C4-2B (cell line): ENCODE data around the gene PDCD1.

Experiments used
- H3K27ac ChIP-seq: fragments of 450-650 bp; 2 replicates; pipeline ENCODE4 v1.5.1; 2017
- ZFX ChIP-seq: fragments of 450-650 bp; IDR thresholded peaks from 2 replicates; pipeline ENCODE4 v1.6.1; 2017
- TF ChIP-seq, protein P1 (sequence below): fragments of 450-650 bp; conservative IDR thresholded peaks from 2 replicates; pipeline ENCODE4 v1.5.1; 2017; ENCODE audit warnings: mild to moderate bottlenecking

PDCD1 gene

DNA sequence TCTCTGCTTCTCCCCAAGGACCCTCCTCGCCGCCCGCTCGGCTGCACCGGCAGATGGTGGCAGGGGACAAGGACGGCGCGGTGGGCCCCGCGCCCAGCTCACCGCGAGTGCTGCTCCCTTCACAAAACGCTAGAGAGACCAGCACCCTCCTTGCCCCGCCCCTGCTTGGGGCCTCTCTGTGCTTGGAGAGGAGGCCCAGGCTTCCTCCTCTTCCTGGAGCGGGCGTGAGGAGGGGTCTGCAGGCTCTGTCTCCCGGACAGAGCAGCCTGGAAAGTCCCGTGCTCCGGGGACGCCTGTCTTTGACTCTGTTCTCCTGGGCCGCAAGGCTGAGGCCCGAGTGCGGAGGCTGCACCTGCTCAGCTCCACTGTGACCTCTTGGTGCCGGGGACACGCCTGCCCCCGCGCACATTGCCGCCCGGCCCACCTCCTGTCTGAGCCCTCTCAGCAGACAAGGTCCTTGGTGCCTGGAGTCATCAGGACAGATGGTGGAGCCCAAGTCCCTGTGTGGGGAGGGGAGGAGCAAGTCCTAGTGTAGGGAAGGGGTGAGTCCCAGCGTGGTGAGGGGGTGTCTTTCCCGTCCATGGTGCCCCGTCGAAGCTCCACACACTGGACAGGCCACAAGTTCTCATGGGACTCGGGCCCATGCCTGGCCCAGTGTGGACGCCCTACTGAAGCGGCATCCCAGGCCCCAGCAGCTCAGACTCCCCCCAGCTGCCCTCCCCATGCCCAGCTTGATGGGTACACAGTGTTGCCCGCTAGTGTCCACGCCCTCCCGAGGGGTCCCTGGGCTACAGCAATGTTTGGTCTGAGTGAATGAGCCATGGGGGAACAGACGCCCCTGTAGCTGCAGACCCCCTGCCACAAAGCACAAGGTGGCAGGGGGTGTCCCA lies 44.7 kb upstream of the PDCD1 start:
- no peak overlapping the region for H3K27ac ChIP-seq
- TF ChIP-seq, protein P1, sequence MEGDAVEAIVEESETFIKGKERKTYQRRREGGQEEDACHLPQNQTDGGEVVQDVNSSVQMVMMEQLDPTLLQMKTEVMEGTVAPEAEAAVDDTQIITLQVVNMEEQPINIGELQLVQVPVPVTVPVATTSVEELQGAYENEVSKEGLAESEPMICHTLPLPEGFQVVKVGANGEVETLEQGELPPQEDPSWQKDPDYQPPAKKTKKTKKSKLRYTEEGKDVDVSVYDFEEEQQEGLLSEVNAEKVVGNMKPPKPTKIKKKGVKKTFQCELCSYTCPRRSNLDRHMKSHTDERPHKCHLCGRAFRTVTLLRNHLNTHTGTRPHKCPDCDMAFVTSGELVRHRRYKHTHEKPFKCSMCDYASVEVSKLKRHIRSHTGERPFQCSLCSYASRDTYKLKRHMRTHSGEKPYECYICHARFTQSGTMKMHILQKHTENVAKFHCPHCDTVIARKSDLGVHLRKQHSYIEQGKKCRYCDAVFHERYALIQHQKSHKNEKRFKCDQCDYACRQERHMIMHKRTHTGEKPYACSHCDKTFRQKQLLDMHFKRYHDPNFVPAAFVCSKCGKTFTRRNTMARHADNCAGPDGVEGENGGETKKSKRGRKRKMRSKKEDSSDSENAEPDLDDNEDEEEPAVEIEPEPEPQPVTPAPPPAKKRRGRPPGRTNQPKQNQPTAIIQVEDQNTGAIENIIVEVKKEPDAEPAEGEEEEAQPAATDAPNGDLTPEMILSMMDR = no peak
- TF ChIP-seq ZFX = no peak

DNA sequence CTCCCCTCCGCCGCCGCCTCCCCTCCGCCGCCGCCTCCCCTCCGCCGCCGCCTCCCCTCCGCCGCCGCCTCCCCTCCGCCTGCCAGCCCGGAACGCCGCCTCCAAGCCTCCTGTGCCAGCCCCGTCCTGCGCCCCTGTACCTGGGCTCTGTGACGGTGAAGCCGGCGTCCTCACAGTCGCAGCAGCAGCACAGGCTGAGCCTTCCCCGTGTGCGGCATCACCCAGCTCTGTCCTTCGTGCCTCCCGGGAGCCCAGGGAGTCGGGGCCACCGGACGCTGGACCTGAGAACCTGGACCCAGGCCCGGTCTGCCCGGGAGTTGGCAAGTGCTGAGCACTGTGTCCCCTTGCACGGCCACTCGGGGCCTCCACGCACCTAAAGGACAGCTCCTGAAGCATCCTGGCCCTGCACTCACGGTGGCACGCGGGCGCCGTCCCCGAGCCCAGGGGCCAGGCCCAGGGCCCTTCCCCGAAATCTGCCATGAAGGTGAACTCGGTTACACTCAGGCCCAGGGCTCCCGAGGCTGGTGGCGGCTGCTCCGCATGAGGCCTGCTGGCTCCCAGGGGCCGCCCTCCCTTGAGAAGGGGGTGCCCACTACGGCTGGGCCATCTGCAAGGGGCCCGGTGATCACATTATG lies 43.8 kb upstream of the PDCD1 start:
- no peak overlapping the region for H3K27ac ChIP-seq
- TF ChIP-seq, protein P1 = no peak
- TF ChIP-seq ZFX = no peak

DNA sequence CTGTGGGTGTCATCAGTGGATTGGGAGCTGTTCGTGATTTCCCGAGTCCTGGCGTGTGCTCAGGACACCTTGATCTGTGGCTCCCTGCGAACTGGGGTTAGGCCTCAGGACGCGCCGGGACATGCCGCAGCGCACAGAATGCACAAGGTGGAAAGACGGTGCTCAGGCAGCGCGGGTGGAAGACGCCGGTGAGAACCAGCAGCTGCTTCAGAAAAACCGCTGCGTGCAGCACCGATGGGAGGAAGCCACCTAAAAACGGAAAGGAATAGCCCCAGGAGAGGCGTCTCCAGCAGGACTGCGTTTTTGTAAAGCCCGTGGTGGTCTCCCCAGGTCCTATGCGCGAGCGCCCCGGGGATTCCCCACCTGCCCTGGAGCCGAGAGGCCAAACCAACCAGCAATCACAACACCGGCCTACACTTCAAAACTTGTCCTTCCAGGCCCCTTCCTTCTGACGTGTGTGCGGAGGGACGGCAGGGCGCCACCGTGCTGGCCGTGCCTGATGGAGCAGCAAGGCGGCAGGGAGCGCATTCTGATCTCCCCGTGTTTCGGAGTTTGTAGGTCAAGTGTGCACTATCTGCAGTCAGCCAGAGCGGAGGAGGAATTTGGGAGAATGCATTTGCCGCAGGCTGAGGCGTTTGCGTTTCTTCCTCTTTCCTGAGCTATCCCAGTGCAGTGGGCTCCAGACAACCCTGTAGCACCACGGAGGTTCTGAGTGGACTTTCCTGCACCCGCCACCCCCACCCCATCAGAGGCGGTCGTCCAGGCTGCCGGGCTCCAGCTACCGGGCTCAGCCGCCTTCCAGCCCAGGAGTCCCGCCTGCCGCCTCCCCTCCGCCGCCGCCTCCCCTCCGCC lies 43.0 kb upstream of the PDCD1 start:
- no peak overlapping the region for H3K27ac ChIP-seq
- no peak for TF ChIP-seq ZFX
- TF ChIP-seq, protein P1 = no peak

DNA sequence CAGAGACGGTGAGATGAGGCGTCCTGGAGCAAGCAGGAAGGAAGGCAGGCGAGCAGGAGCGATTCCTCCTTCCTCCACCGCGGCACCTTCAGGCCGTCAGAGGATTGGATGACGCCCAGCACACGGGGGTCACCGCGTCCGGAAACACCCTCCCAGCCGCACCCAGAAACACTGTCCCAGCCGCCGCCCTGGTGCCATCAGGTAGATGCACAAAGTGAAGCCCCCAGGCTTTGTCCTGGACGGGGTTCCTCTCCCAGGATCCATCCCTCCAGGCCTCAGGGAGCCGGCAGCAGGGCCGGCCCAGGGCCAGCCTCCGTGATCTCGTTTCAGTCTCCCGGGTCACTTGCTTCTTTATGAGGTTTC lies 42.3 kb upstream of the PDCD1 start:
- TF ChIP-seq, protein P1 = no peak
- no peak for TF ChIP-seq ZFX
- no peak overlapping the region for H3K27ac ChIP-seq

DNA sequence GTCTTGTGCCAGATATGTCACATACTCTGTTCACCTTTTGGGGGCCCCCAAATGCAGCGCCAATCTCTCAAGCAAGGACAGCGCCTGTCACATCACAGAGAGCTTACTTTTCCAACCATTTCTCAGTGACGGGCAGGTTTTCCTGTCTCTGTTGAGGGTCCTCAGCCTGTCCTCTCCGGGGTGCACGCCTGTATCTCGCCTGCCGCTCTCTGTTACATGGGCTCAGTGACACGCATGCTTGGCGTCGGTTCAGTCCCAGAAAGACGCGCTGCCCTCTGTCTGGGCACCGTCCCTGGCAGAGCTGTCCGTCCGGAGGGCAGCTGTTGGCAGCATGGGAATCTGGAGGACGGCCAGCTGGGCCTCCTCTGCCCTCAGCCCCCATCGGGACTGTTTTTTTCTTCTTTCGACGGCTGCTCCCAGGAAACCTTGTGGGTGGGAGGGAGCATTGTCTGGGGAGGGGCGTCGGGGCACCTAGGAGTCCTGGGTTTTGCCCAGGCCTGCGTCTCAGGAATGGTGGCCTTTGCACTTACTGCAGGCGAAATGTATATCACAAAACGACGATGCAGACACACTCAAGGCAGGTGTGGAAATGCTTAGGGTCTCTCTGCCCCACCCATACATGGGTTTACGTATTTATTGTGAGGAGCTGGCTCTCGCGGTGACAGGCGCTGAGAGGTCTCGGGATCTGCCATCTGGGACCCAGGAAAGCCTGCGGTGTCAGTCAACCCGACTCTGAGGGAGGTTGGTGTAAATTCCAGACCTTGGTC lies 41.7 kb upstream of the PDCD1 start:
- TF ChIP-seq, protein P1 = no peak
- TF ChIP-seq ZFX = no peak
- no peak overlapping the region for H3K27ac ChIP-seq

DNA sequence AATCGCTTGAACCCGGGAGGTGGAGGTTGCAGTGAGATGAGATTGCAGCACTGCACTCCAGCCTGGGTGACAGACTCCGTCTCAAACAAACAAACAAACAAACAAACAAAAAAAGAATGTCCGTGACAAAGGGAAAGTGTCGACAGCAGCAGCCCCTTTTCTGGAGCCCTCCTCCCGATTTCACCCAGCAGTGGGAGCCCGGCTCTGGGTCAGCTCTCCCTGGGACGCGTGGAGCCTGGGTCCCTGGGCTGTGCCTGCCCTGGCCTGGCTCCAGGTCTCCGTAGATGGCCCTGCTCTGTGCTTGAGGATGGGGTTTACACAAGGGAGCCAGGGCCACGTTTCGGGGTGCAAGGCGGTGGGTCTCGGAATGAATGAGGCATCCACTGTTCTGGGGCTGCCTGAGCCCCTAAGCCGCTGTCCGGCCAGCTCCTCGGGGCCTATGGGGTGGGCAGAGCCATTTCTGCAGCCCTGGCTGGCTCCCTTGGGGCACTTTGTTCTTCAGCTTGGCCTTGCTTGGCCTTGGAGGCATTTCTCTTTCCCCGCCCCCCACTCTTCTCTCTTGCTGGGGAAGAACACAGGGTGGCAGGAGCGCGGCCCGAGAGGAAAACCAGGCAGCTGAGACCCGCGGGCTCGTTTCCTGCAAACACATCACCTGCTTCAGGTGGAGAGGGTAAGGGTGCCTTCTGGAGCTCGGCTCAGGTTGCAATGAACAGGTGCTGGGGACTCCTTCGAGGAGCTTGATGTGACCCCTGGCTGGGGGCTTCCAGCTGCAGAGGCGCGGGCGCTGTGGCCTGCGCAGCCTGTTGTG lies 40.0 kb upstream of the PDCD1 start:
- no peak for TF ChIP-seq ZFX
- TF ChIP-seq, protein P1 = no peak

More for the DNA sequence above, 40.0 kb upstream of the PDCD1 start:
- no peak overlapping the region for H3K27ac ChIP-seq
